ENCODE results near the gene LMX1A.

DNA sequence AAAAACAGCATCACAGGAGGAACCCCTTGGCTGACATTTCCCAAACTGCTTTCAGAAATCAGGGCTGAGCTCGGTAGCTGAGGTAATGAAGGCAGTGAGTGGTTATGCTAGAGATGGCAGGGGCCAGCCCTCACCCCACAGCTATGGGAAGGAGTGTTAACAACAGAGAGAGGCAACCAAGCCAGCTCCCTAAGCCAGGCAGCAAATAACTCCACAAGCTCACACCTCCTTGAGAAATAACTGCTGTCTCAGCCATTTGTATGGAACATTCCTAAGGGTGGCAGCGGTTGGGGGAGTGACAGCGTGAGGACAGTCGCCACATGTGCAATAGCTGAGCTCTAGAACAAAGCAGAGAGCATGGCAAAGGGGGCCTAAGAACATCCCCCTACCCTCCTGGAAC is 42.6 kb downstream of the LMX1A start:
- TF ChIP-seq KDM1A (IDR thresholded peaks at IDR 0.05; ENCODE audit: low read depth): no peak
- TF ChIP-seq, protein P1, sequence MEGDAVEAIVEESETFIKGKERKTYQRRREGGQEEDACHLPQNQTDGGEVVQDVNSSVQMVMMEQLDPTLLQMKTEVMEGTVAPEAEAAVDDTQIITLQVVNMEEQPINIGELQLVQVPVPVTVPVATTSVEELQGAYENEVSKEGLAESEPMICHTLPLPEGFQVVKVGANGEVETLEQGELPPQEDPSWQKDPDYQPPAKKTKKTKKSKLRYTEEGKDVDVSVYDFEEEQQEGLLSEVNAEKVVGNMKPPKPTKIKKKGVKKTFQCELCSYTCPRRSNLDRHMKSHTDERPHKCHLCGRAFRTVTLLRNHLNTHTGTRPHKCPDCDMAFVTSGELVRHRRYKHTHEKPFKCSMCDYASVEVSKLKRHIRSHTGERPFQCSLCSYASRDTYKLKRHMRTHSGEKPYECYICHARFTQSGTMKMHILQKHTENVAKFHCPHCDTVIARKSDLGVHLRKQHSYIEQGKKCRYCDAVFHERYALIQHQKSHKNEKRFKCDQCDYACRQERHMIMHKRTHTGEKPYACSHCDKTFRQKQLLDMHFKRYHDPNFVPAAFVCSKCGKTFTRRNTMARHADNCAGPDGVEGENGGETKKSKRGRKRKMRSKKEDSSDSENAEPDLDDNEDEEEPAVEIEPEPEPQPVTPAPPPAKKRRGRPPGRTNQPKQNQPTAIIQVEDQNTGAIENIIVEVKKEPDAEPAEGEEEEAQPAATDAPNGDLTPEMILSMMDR (IDR thresholded peaks at IDR 0.05): no peak

All from A549 (cell line).